B cell (primary cell): ENCODE data around the gene DAD1. TPM values are rescaled to one million over a fixed set of nuclear protein-coding genes. Genes with fewer than 3 reads are reported as not detected.

Experiments
- ATAC-seq: fragments of 200-7000 bp; cut with Tn5 transposase; one replicate; pipeline ENCODE4 v1.10.0; 2021; ENCODE audit warnings: low read depth, mild to moderate bottlenecking, moderate number of reproducible peaks, moderate library complexity
- CTCF ChIA-PET: fragments of 350-600 bp; sonication (Branson Sonifier 250); formaldehyde crosslinking; loops from one replicate; lab custom pipeline; 2021; ENCODE audit warnings: antibody characterized with exemption, inconsistent platforms; lab: Charles Lee
- POLR2A ChIA-PET: fragments of 350-600 bp; sonication (Branson Sonifier 250); formaldehyde crosslinking; loops from one replicate; lab custom pipeline; 2021; ENCODE audit warnings: antibody characterized with exemption; lab: Charles Lee
- DNase-seq: peaks from one replicate; pipeline ENCODE4 v3.0.0; 2013
- H2AFZ ChIP-seq: 2 replicates; pipeline ENCODE4 v1.6.1; 2012; ENCODE audit warnings: mild to moderate bottlenecking, low read depth, low read length; ENCODE audit not compliant: insufficient read depth, poor library complexity, severe bottlenecking
- H3K27ac ChIP-seq, 2 donors: 1 replicate in 1 of 2; 2 replicates in 1 of 2; pipeline ENCODE4 v1.5.1; 2012 to 2013; ENCODE audit warnings: low read length in 2 of 2, mild to moderate bottlenecking in 2 of 2, moderate library complexity in 1 of 2
- H3K27me3 ChIP-seq, 4 experiments: fragments of 200-600 bp in 1 of 4; sonication (generic) in 1 of 4; replicated peaks in 1 of 4; 1 replicate in 2 of 4; 2 replicates in 2 of 4; pipeline versions ENCODE4 v1.6.1 to v1.7.0; 2013 to 2016; ENCODE audit warnings: low read length in 3 of 4, mild to moderate bottlenecking in 2 of 4, mixed read lengths in 1 of 4, moderate library complexity in 1 of 4; ENCODE audit not compliant: insufficient read depth in 4 of 4, control insufficient read depth in 3 of 4; ENCODE audit errors: control extremely low read depth in 1 of 4
- H3K36me3 ChIP-seq, 2 experiments: replicated peaks in 1 of 2; 1 replicate in 1 of 2; 2 replicates in 1 of 2; pipeline versions ENCODE4 v1.6.1 to v1.7.1; 2013; ENCODE audit warnings: low read length in 1 of 2; ENCODE audit not compliant: insufficient read depth in 2 of 2, control insufficient read depth in 1 of 2; ENCODE audit errors: control extremely low read depth in 1 of 2, extremely low read depth in 1 of 2
- H3K4me1 ChIP-seq, 2 donors: fragments of 200-600 bp in 1 of 2; sonication (generic) in 1 of 2; 1 replicate in 1 of 2; 2 replicates in 1 of 2; pipeline versions ENCODE4 v1.5.1 to v1.6.1; 2013 to 2017; ENCODE audit warnings: low read length in 2 of 2; ENCODE audit not compliant: control insufficient read depth in 2 of 2, insufficient read depth in 2 of 2
- H3K4me2 ChIP-seq: replicated peaks from 2 replicates; pipeline ENCODE3; 2012; ENCODE audit warnings: mild to moderate bottlenecking, low read depth, low read length; ENCODE audit not compliant: poor library complexity, severe bottlenecking
- H3K4me3 ChIP-seq, 5 experiments: fragments of 200-600 bp in 1 of 5; sonication (generic) in 1 of 5; 1 replicate in 3 of 5; 2 replicates in 2 of 5; pipeline versions ENCODE4 v1.5.1 to v1.7.0; 2011 to 2016; ENCODE audit warnings: low read length in 4 of 5, mild to moderate bottlenecking in 4 of 5, low read depth in 2 of 5, control low read depth in 1 of 5, moderate library complexity in 1 of 5; ENCODE audit not compliant: insufficient read depth in 1 of 5; ENCODE audit errors: control extremely low read depth in 1 of 5, extremely low read depth in 1 of 5
- H3K79me2 ChIP-seq: fragments of 200-600 bp; sonication (generic); one replicate; pipeline ENCODE4 v1.6.0; 2016; ENCODE audit warnings: low read length; ENCODE audit not compliant: control insufficient read depth, insufficient read depth
- H3K9ac ChIP-seq: fragments of 200-600 bp; sonication (generic); 2 replicates; pipeline ENCODE4 v1.6.1; 2017; ENCODE audit warnings: mild to moderate bottlenecking, low read length, moderate library complexity
- H3K9me3 ChIP-seq, 3 donors: one replicate each; pipeline versions ENCODE4 v1.6.1 to v1.7.1; 2013; ENCODE audit warnings: low read length in 2 of 3; ENCODE audit not compliant: control insufficient read depth in 2 of 3, insufficient read depth in 1 of 3; ENCODE audit errors: control extremely low read depth in 1 of 3
- H4K20me1 ChIP-seq: 2 replicates; pipeline ENCODE4 v1.6.0; 2012; ENCODE audit warnings: mild to moderate bottlenecking, low read length; ENCODE audit not compliant: insufficient read depth, control insufficient read depth, poor library complexity, severe bottlenecking
- H3K27ac Mint-ChIP-seq: one replicate; pipeline ENCODE4 v1.8.0; 2021; ENCODE audit warnings: mixed read lengths
- H3K27me3 Mint-ChIP-seq: one replicate; pipeline ENCODE4 v1.8.0; 2021; ENCODE audit warnings: mixed read lengths
- H3K4me1 Mint-ChIP-seq: one replicate; pipeline ENCODE4 v1.8.0; 2021; ENCODE audit warnings: mixed read lengths
- H3K4me3 Mint-ChIP-seq: one replicate; pipeline ENCODE4 v1.8.0; 2021; ENCODE audit warnings: mixed read lengths
- H3K9me3 Mint-ChIP-seq: one replicate; pipeline ENCODE4 v1.8.0; 2022; ENCODE audit warnings: mixed read lengths; ENCODE audit not compliant: insufficient read depth
- CTCF ChIP-seq: fragments of 200-600 bp; IDR thresholded peaks from one replicate; pipeline ENCODE4 v1.8.0; 2022; ENCODE audit warnings: antibody characterized with exemption, mild to moderate bottlenecking
- EZH2 ChIP-seq: IDR thresholded peaks from 2 replicates; pipeline ENCODE4 v1.6.1; 2012; ENCODE audit warnings: borderline replicate concordance, low read depth, mild to moderate bottlenecking, moderate library complexity, low read length; ENCODE audit not compliant: insufficient read depth, poor library complexity, severe bottlenecking
- WGBS: methylation state at CpG from one replicate; pipeline ENCODE4 v1.1.5; 2013; ENCODE audit warnings: missing lambda C conversion rate; ENCODE audit not compliant: insufficient coverage; 5-methylcytosine and 5-hydroxymethylcytosine counted together
- intact Hi-C: fragments of 100-400 bp; cut with micrococcal nuclease; formaldehyde crosslinking; loops from one replicate; pipeline ENCODE4 v1.10.0; 2022
- polyA plus RNA-seq: library from polyadenylated mRNA; depleted of rRNA; stranded (reverse); fragments of >200 nt; gene quantifications from 2 replicates; pipeline ENCODE4 v1.2.3, GENCODE V29; 2012
- total RNA-seq, 2 donors: library from RNA; stranded (reverse); fragments of 120-200 nt in 1 of 2; gene quantifications; 1 replicate in 1 of 2; 2 replicates in 1 of 2; pipeline versions ENCODE4 v1.2.3 to v1.2.4, GENCODE V29; 2013 to 2022

DAD1 gene
- total and polyA plus RNA-seq, 2 donors (not counting 1 experiment from before 2014, with no cell fraction given) = 77.4 to 114 TPM

GRCh38 chr14:22556990-22557623 lies 31.9 kb downstream of the DAD1 start:
- no peaks in the 10 kb centered on the region for H3K27me3 ChIP-seq
- peaks cover 3% of the 10 kb centered on the region for H3K27me3 Mint-ChIP-seq
- H3K4me1 Mint-ChIP-seq = peaks cover 84% of the 10 kb centered on the region
- H3K9ac ChIP-seq = peak overlapping the region; percentile 57
- intact Hi-C loops = loop anchor here (1.0 to 5.0 kb wide), 22 partner anchors 8 to 500 kb away; partner anchors contain the start of genes CDH24, DAD1, LRP10 and MRPL52
- H3K4me1 ChIP-seq = peaks cover 61 to 85% of the 10 kb centered on the region in 2 donors
- no peaks in the 10 kb centered on the region for H4K20me1 ChIP-seq
- H3K4me2 ChIP-seq = peak overlapping the region; percentile 86
- peak overlapping the region; percentile 7 to 71 (median 49) for H3K4me3 ChIP-seq
- TF ChIP-seq CTCF = peak; percentile 100
- TF ChIP-seq EZH2 = no peak
- ChIA-PET POLR2A (interaction anchor here (0.6 to 2.5 kb wide), 28 partner anchors 9 to 330 kb away, joined by 3 to 43 read pairs (median 5); no protein-coding TSS in a partner anchor), CTCF (interaction anchor here (0.6 to 8.5 kb wide), 66 partner anchors 10 to 823 kb away, joined by 3 to 323 read pairs (median 6); partner anchors contain the start of genes ABHD4, DAD1, HAUS4 and OR6J1)
- no peaks in the 10 kb centered on the region for H3K79me2 ChIP-seq
- WGBS = 6% methylated on average over 22 of the region's 28 CpGs
- H3K9me3 Mint-ChIP-seq = no peaks in the 10 kb centered on the region
- no peaks in the 10 kb centered on the region for H3K9me3 ChIP-seq
- peak overlapping the region; percentile 86 for H2AFZ ChIP-seq
- H3K27ac ChIP-seq = peak overlapping the region; percentile 99 to 100
- peak overlapping the region; percentile 97 for H3K27ac Mint-ChIP-seq
- H3K36me3 ChIP-seq = no peaks in the 10 kb centered on the region
- ATAC-seq (peak; percentile 42), DNase-seq (peak; percentile 93)
- peak overlapping the region; percentile 73 for H3K4me3 Mint-ChIP-seq
